Non-pigmented ciliary epithelial cell (primary cell): ENCODE data around the gene COL6A1.
"Not testable (repeated sequence)": the region's sequence is repeated elsewhere in the genome, so short reads cannot be mapped to it uniquely, and the experiment has no call there.

Experiments used
- DNase-seq: peaks from one replicate; pipeline ENCODE4 v3.0.0-alpha.2; 2010; ENCODE audit warnings: low read depth

The COL6A1 gene

DNA sequence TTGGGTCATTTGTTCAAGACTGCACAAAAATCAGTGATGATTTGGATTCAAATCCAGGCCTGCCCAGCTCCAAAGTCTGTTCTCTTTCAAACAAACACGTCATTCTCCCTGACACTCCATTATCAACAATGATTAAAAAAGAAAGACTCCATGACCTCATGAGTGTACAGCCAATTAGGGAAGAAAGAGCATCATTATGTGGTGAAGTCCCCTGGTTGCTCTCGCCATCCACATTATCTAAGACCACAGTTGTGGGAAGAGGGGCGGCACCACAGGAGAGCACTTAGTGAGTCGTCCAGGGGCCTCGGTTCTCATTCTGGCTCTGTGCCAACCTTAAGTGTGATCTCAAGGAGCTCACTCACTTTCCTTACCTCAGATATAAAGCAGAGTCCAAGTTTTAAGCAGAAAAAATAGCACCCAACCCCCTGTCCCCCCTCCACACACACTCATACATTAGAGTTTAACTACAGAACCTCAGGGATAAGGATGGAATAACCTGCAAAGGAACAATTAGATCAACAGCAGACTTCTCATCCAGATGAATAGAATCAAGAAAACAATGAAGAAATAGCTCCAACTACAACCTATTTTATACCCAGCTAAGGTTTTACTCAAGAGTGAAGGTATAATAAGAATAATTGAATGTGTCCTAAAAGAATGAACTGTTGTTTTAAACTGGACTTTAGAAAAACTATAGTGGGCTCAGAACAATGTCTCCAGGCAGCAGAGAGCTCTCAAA lies 47.8 kb downstream of the COL6A1 start:
- no peak for DNase-seq

DNA sequence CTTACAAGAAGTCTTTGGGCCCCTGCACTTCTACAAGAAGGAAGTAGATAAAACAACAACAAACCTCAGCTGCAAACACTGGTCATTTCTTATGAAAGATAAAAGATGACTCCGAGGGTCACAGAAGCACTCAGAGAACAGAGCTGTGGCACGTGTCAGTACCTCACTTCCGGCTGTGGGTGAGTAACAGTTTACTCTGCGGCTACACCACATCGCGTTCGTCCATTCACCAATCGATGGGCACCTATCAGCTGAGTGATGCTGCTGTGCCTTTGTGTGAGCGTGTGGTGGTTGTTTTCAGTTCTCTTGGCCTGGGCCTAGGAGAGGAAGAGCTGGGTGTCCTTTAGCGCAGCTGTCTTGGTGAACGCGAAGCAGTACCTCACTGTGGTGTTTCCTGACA lies 49.9 kb downstream of the COL6A1 start:
- DNase-seq, result no peak

DNA sequence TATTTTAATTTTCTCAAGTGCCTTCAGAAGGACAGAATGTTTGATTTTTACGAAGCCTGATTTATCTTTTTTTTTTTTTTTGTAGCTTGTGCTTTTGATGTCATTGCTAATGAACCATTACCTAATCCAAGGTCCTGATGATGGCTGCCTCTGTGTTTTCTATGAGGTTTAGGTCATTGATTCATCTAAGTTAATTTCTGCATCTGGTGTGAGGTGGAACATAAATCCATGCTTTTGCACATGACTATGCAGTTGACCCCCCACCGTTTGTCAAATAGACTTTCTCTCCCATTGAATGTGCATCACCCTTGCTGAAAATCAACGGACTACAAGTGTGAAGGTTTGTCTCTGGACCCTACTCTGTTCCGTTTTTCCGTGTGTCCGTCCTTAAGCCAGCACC lies 50.5 kb downstream of the COL6A1 start:
- DNase-seq, result no peak

DNA sequence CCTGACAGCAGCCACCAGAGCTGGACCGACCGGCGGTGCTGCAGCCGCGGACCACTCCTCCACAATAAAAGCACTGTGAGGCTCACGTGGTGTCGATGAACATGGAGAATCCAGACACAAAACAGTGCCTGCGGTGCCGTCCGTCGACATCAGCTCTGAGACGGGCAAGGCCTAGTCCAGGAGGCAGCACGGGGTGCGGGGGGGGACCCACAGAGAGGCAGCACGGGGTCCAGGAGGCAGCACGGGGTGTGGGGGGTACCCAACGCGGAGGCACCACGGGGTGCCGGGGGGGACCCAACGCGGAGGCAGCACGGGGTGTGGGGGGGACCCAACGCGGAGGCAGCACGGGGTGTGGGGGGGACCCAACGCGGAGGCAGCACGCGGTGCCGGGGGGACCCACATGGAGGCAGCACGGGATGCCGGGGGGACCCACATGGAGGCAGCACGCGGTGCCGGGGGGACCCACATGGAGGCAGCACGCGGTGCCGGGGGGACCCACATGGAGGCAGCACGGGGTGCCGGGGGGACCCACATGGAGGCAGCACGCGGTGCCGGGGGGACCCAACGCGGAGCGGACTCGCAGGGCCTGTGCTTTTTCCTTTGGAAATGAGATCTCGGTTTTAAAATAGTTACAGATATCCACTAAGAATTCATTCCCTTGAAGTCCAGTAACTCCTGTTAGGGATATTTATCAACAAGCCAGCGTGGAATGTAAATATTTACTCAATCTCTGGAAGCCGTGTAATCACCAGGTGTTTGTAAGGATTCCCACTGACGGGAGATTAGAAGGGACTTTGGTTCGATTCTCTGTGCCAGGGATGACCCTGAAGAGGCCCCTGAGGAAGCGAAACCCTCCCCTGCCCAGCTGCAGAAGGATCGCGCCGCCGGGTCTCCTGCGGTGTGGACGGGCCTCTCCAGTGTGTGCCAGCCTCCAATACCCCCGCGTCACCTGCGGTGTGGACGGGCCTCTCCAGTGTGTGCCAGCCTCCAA lies 52.1 kb downstream of the COL6A1 start:
- DNase-seq, result no peak

DNA sequence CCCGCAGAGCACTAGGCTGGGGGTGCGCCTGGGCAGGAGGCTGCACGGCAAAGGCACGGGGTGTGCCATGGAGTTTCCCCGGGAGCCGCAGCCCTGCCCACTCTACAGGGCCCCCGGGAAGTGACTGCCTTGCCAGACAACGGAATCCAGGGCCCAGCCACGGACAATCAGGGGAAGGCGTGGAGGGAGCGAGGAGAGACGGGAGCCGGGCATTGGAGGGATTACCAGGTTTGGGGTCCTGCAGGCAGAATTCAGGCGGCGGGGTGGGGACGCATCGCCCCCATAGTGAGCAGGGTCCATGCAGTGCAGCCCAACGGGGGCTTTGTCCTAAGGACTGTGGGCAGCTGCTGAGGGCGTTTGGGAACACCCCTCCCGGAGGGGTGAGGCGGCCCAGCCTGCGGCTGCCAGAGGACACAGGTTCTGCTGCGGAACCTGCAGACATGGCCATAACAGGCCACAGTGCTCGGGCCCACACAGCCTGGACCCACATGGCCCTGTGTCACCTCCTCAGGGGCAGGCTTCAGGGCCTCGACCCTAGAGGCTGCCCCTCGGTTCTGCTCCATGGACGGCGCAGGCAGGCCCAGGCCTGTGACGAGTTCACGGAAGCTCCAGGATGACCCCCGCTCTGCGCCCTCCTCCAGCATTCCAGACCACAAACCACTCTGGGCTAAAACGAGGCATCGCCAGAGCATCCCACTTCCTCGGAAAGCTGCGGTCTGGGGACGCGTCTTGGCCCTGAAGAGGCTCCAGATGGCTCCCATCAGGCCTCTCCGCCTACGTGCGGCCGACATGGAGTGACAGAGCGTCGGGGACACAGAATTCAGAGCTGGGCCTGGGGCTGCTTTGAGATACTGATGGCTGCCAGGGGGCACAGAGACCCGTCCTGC lies 54.5 kb downstream of the COL6A1 start:
- DNase-seq, result no peak

DNA sequence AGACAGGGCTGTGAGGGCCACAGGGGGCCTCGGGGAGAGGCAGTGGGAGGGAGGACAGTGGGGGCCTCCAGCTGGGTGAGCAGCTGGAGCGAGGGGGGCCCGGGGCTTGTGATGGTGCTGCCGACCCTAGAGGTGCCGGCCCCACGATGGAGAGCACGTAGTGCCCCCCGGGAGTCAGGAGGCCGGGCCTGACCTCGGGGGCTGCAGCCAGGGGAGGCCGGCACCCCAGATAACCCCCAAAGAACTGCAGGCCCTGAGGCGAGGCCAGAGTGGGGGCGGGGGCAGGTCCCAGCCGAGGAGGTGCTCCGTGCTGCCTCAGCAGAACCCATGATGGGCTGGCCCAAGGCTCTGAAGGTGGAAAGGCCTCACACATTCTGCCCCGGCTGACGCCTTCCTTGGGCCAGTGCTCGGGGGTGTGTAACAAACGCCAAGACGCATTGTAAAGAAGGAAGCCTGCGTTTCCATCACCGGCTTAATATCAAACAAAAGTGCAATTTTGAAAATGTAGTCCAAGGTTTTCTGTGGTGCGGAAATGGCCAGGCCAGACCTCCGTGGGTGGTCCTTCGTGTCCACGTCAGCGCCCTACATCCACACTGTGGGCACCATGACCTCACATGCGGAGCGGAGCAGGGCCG lies 55.2 kb downstream of the COL6A1 start:
- no peak for DNase-seq

DNA sequence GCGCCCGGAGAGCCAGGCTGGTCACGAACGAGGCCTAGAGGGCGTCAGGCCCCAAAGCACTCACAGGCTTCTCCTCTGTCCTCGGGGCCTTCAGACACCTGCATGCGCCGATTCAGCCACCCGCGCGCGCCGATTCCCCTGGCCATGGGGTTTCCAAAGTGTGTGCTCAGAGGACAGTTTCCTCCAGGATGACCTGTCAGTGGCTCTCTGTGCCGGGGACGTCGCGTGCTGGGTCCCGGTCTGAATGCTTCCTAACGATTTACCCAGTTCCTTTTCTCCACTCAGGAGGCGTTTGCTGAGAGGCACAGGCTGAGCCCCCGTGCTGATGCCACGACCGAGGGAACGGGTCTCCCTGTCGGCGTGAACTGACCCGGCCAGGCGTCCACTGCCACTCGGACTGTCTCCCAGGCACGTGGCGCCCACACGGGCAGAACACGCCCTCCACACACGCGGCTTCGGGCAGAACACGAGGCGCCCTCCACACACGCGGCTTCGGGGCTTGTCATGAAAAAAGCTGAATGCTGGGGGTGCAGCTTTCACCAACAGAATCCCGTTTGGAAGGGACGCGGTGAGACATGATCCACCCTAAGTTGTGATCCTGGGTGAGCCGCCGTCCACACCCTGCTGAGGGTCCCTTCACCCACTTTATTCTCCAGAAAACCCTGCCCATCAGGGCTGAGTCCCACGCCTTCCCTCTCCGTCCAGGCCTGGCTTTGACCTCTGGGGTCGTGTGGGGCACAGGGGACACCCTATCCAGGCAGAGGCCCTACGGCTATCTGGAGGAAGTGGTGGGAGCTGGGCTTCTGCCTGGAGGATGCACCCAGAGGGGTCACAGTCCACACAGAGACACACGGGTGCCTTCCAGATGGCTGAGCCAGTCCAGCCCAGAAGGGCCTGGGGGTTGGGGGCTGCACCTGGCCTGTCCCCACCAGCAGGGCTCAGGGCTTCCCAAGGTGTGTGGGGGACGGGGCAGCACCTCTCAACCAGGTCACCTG lies 56.1 kb downstream of the COL6A1 start:
- no peak for DNase-seq

DNA sequence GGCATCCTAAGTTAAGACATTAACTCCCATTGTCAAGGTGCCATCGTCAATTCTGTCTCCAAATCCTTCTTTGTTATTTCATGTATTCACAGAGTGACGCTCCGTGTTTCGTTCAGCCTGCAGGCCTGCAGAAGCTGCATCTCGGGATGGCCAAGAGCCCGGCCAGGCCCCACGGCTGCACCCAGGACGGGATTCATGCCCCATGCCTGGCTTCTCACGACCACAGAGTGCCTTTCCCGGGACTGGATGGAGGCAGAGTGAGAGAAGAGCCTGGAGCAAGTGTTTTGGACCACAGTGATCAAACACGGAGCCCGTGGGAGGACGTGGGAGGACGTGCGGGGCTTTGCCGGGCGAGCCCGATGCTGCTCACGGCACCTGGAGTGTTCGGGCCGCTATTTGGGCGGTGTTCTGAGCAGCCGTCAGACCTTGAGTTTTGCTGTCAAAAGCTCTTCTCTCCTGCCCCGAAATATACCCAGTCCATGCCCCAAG lies 56.8 kb downstream of the COL6A1 start:
- no peak for DNase-seq

DNA sequence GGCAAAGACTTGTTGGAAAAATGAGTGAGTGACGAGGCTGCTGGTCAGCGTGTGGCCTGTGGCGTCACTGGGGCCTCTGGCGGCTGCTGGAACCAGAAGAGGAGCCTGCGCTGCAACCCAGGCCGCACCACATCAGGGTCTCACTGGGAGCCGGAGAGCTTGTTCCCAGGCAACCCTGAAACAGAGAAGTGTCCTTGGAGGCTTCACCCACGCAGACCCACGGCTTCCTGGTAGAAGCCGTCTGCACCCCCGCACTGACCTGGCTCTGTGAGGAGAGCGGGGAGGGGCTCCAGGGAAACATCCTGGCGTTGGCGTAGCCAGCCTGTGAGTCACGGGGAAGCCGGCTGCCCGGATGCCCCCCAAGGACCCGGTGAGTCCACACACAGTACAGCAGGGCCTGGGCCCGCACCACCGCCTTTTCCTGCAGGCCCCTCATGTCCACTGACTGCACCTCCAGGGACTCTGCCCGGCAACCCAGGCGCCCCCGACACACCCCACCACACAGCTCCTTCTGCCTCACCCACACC lies 57.4 kb downstream of the COL6A1 start:
- DNase-seq, result no peak

DNA sequence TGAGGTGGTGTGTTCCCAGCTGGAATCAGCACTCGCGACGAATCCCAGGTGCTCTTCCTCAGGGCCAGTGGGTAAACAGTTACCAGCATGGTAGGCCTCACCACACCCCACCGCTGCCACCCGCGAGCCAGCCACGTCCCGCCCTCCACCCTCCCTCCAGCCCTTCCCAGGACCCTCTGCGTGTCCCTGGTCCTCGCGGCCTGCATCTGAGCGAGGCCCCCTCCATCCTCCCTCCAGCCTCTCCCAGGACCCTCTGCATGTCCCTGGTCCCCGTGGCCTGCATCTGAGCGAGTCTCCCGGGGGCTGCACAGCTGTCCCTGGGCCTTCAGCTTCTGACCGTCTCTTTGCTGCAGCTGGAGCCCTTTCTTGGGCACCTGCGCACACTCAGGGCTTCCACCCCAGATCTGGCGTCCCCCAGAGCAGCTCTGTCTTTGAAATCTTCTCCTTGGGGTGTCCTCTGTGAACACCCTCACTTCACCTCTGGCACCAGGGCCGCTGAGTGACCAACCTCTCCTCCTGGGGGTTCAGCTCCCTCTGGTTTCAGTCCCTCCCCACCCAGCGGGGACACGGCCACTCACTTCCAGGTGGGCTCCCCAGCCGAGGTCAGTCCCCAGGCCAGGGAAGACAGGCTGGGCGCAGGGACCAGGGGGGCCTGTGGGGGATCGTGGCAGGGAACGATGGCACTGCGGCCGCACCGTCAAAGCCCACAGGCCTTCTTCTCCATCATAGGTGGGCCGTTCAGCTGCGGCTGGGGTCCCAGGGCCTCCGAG lies 58.5 kb downstream of the COL6A1 start:
- DNase-seq, result no peak

DNA sequence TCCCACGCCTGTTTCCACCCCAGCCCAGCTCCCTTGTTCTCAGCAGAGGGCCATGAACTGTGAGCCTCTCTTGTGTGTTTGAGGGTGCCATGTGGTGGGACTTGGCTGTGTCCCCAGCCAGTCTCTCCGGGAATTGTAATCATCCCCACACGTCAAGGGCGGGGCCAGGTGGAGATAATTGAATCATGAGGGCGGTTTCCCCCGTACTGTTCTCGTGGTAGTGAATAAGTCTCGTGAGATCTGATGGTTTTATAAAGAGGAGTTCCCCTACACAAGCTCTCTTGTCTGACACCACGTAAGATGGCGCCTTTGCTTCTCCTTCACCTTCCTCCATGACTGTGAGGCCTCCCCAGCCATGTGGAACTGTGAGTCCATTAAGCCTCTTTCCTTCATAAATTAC lies 59.1 kb downstream of the COL6A1 start:
- DNase-seq, result no peak

DNA sequence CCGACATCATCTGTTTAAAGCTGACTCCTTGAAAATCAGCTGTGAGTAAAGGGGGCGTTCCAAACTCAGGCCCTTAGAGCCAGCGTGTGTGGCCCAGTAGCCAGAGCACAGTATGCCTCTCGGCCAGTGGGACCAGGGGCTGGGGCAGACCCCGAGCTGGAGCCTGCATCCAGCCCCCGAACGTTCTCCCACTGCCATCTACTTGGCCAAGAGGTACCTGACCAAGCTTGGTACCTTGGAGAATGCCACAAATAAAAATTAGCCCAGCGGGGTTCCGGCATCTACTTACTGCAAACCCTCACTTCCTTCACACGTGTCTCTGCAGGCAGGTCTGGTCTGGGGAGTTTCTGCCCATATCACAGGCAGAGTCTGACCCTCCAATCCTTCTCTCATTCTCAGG lies 59.6 kb downstream of the COL6A1 start:
- no peak for DNase-seq

DNA sequence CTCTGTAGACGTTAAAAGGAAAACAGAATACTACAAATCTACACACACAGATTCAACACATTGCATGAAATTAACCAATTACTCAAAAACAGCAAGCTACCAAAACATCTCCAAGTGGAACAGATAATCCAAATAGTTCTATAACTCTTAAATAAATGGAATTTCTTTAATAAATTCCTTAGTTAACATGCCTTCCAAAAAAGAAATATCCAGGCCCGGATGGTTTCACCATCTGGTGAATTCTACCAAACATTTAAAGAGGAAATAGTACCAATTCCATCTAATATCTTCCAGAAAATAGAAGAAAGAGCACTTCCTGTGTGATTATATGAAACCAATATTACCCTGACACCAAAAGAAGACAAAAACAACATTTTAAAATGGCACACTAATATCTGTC lies 63.6 kb downstream of the COL6A1 start:
- no peak for DNase-seq

DNA sequence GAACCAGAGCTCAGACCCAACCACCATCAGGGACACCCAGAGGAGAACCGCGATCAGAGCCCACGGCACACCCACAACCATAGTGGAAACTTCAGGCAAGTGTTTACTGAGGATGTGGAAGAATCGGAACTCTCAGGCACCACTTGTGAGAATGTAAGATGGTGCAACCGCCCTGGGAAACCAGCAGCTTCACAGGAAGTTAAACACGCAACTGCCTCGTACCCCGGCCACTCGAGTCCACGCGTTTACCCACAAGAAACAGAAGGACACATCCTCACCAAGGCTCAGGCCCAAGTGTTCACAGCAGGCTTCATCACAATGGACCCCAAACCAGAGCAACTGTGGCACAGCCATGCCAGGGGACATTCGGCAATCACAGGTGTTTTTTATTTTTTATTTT lies 64.9 kb downstream of the COL6A1 start:
- DNase-seq, result no peak

DNA sequence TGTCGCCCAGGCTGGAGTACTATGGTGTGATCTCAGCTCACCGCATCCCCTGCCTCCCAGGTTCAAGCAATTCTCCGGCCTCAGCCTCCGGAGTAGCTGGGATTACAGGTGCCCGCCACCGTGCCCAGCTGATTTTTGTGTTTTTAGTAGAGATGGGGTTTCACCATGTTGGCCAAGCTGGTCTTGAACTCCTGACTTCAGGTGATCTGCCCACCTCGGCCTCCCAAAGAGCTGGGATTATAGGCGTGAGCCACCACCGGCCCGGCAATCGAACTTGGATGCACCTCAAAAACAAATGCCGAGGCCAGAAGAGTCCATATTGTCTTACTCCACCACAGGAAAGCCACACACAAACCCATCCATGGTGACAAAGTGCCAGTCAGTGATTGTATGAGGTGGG lies 65.3 kb downstream of the COL6A1 start:
- DNase-seq, result not testable (repeated sequence)

DNA sequence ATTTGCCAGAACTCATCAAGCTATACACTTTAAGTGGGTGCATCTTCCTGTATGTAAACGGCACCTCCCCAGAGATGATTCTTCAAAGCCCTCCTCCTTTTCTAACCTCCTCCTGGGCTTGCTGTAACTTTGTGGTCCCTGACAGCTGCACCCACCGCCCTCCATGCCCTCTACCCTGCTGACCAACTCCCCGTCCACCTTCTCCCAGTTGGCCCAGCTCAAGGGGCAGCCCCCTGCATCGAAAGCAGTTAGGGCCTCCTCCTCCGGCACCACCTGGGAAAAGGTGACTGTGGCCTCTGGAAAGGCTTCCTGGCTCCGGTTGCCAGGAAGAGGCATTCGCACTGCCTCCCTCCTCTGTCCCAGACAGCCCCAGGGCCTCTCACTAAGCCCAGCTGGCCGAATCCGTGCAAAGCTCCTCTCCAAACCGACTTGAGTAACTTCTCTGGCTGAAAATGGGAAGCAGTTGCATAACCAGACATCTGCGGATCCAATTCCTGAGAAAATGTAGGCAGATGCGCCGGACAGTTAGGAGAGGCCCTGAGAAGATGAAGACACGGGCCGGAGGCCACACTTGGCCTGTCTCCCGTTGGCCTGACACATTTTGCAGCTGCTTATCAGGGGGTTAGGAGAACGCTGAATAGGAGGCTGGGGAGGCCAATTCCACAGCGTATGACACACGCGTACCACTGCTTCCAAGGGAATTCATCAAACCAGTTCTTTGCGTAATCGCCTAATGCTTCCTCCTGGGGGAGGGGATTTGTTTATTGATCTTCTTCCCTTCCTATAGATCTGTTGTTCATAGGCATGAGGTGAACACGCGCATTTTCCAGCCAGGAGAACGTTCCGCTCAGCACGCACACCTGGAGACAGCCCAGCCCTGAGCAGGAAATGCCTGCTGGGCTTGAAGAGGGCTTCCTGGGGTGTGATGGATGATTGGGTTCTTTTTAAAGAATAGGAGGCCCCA lies 67.6 kb downstream of the COL6A1 start:
- peak; percentile 95 for DNase-seq

DNA sequence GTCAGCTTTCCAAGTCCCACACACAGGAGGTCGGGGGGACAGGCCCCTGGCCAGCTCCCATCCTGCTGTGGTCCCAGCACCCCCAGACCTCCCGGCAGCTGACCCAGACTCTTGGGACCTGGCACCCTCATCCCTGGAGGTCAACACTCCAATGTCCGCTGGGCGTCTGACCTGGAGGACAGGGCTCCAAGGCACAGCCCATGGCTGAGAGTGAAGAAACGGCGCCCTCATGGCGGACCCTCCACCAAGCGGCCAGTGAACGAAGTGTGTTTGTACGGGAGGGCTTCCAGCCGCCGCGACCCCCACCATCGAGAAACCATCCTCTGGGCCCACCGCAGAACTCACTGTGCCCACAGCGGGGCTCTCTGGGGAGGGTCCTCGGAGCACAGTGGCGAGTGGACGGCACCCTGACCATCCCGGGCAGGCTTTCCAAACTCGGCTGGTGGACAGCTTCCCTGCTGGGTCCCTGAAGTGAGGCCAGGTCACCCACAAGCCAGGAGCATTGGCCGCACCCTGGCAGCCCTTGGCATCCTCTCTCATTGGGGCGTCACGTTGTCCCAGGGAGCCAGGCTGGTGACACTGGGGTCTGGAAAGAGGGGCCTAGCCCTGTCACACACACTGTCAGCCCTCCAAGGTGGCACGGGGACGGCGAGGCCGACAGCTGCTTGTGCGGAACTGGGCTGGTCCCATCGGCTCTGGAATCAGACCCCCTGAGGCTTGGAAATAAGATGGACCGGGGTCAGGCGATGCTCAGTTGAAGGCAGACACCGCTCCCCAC lies 68.5 kb downstream of the COL6A1 start:
- no peak for DNase-seq
